Fibroblast of mammary gland (primary cell): ENCODE data around the gene PSMA5.

ENCODE experiments used
- DNase-seq: peaks from one replicate; pipeline ENCODE4 v3.0.0-alpha.2; 2010; ENCODE audit warnings: low read depth
- H3K4me3 ChIP-seq: 2 replicates; pipeline ENCODE4 v1.5.1; 2011; ENCODE audit warnings: low read depth, mild to moderate bottlenecking, low read length, moderate library complexity; ENCODE audit not compliant: control insufficient read depth
- TF ChIP-seq, protein P1 (sequence below): conservative IDR thresholded peaks from 2 replicates; pipeline ENCODE4 v1.5.1; 2011; ENCODE audit warnings: low read depth, low read length, inconsistent platforms; ENCODE audit not compliant: control insufficient read depth, insufficient read depth

Gene PSMA5

DNA sequence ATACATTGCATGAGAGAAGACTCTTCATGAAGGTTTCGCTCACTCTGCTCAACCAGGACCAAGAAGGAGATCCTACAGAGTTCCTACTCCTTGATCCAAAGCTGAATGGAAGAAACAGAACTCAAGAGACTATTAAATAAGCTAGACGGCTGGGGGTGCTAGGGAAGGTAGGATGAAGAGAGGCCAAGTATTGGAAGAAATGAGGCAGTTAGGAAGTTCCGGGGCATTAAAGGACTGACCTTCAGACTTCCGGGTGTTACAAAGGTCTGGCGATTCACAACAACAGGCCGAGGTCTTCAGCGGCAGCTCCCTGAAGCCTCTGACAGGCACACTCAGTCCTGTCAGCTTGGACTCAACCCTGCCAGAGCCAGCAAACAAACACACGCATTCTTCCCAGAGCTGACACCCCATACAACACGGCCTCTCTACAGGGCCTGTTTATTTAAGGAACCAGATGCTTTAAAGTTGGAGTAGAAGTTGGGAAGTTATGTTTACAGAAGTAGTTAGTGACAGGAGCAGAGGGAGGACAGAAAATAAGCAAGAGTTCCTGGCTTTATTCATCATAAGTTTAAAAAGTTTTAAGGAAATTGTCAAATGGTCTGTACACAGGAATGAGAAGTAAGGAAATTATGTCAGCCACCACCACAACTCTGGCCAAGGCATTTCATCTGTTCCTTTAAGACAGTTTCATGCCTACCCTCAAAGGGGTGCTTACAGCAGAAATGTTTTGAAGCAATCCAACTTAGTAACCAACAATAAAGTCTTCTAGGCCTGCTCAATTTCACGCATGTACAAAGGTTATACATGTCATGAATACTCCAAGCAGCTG lies 33.2 kb downstream of the PSMA5 start:
- H3K4me3 ChIP-seq, result no peak overlapping the region
- TF ChIP-seq, protein P1, sequence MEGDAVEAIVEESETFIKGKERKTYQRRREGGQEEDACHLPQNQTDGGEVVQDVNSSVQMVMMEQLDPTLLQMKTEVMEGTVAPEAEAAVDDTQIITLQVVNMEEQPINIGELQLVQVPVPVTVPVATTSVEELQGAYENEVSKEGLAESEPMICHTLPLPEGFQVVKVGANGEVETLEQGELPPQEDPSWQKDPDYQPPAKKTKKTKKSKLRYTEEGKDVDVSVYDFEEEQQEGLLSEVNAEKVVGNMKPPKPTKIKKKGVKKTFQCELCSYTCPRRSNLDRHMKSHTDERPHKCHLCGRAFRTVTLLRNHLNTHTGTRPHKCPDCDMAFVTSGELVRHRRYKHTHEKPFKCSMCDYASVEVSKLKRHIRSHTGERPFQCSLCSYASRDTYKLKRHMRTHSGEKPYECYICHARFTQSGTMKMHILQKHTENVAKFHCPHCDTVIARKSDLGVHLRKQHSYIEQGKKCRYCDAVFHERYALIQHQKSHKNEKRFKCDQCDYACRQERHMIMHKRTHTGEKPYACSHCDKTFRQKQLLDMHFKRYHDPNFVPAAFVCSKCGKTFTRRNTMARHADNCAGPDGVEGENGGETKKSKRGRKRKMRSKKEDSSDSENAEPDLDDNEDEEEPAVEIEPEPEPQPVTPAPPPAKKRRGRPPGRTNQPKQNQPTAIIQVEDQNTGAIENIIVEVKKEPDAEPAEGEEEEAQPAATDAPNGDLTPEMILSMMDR, result no peak
- no peak for DNase-seq

DNA sequence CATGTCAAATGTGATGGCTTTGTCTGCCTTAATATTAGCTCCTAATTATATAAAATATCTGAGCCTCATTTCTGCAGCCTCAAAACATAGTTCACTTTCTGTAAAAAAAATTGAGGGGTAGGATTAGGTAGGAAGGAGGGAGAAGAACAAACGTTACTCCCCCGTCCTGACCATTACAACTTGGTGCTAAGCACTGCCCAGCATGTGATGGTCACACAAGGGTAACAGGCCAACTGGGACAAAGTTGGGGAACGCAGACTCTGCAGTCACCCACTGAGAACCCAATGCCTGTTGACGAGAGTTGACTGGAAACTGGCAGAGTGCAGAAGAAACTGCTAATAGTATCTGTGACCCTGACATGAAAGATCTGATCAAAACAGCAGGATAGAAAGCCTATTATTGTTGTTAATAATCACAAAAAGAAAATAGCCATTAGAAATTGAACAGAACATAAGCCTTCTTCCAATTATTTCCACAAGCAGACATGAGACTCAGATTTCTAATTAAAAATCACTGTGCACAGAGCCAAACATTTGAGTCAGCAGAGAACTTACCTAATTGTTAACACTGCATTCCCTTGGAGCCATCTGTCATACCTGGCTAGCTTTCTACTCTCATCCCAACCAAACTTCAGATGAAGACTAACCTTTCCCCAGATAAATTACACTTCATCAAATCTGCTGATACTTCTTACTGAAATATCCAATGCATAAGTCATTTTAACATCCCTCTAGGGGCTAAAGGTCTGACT lies 34.0 kb downstream of the PSMA5 start:
- TF ChIP-seq, protein P1, result no peak
- DNase-seq, result no peak
- H3K4me3 ChIP-seq, result no peak overlapping the region

DNA sequence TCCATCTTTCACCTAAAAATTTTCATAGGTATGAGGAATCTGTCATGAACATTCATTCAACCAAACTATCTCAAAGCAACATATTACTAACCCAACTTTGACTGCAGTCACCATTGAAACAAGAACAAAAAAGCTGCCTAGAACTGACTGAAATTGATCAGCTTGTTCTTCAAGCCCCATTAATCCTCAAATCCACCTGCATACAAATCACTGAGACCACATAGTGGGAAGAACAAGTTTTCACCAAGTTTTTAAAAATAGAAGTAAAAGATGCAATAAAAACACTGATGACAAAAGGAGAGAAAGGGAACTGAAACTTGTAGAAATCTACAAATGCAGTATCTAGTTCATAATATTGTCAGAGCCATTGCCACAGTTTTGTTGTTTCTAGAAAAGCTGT lies 34.6 kb downstream of the PSMA5 start:
- TF ChIP-seq, protein P1, result no peak
- no peak for DNase-seq
- no peak overlapping the region for H3K4me3 ChIP-seq

DNA sequence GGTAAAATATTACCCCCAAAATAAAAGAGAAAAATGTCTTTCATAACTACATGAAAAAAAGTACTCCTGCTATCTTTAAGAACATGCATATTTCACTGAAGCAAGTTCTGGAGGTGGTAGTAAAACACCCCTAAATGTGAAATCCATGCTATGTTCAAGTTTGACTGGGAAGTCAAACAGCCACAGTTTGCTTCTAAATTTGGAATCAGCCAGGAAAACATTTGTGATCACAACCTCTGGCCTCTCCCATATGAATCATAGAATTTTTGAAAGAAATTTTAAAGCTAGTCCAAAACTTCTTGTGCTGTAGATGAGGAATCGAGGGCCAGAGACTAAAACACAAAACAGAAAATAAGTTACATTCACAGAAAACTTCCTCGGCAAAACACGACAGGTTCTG lies 35.1 kb downstream of the PSMA5 start:
- H3K4me3 ChIP-seq, result no peak overlapping the region
- TF ChIP-seq, protein P1, result no peak
- DNase-seq, result peak; percentile 48

DNA sequence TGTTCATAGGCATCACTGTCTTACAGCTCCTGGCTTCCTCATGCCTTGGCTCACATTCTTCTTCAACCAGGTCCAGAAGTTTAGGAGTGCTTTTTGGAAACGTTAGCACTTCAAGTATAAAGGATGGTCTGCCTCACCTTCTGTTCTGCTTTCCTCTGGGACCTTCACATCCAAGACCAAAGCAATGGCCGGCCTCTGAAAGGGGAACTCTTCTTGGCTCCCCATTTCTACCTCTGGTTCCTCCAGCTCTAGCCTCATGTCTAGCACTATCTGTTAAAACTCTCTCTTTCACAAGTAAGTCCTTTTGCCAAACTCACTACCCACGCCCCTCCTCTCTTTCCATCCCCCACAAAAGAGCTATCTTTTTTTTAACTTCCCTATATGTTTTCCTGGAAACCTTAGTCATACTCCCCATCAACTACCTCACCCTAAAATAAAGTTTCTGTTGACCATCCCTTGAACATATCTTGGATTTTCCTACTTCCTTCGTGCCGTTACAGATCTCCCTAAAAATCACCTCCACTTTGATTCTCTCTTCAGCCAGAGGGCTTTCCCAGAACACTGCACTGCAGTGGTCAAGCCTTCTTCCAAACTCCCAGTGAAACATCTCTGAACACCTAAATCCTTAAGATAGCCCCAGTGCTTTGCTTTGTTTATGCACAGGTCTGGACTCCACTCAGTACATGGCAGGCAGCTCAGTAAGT lies 36.5 kb downstream of the PSMA5 start:
- DNase-seq, result no peak
- TF ChIP-seq, protein P1, result no peak
- no peak overlapping the region for H3K4me3 ChIP-seq

DNA sequence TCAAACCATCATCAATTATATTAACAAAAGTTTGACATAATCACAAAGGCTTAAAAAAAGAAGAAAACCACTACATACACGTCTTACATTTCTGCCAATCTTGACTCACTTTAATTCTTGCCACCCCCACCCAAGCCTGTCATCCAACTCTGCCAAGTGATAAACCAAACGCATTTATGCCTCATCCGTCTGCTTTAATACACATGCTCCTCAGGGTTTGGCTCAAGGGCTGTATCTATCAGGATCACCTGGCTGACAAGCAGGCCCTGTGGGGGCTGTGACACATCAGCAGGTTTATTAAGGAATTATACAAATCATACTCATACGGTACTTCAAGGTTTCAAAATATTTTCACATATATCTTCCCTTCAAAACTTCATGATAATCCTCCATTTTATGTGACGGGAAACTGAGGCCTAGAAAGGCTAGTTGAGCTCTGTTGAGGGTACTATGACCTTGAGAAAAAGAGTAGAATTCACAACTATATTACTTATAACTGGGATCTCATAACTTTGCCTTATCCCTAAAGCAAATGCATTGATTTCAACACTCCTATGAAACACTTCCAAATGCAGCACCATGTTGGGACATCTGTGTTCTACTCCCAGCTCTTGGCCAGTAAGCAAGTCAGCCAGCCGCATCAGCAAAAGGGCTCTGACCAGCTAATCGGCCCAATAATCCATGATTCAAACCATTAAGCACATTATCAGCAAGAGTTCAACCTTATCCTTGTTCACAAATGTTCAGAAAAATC lies 37.2 kb downstream of the PSMA5 start:
- DNase-seq, result peak; percentile 35
- TF ChIP-seq, protein P1, result no peak
- no peak overlapping the region for H3K4me3 ChIP-seq
